Prostate gland (tissue), 2 donors: Measurements from ENCODE around the gene PKNOX2. TPM values are rescaled to one million over a fixed set of nuclear protein-coding genes. Genes with fewer than 3 reads are reported as not detected.
A peak's percentile ranks its signal among the peaks of the same experiment; 100 is the strongest.

Experiments used
- DNase-seq: peaks from one replicate; pipeline ENCODE4 v3.0.0-alpha.2; 2019; ENCODE audit warnings: low spot score
- H3K27ac ChIP-seq, 2 donors: fragments of 200-600 bp; sonication (generic); 2 replicates each; pipeline ENCODE4 v1.5.1; 2017 to 2019
- H3K27me3 ChIP-seq: fragments of 200-600 bp; sonication (generic); replicated peaks from 2 replicates; pipeline ENCODE4 v1.5.1; 2019; ENCODE audit not compliant: insufficient read depth
- H3K36me3 ChIP-seq, 2 donors: fragments of 200-600 bp; sonication (generic); 1 replicate in 1 of 2; 2 replicates in 1 of 2; pipeline versions ENCODE4 v1.5.1 to v1.8.1; 2017 to 2019
- H3K4me1 ChIP-seq: fragments of 200-600 bp; sonication (generic); replicated peaks from 2 replicates; pipeline ENCODE4 v1.5.1; 2019
- H3K4me3 ChIP-seq, 2 donors: fragments of 200-600 bp; sonication (generic); 2 replicates each; pipeline ENCODE4 v1.5.1; 2017 to 2019
- H3K9me3 ChIP-seq: fragments of 200-600 bp; sonication (generic); 2 replicates; pipeline ENCODE4 v1.5.1; 2017
- POLR2A ChIP-seq: fragments of 450-650 bp; IDR thresholded peaks from one replicate; pipeline ENCODE4 v1.6.1; 2016; ENCODE audit warnings: antibody characterized with exemption, mild to moderate bottlenecking
- POLR2AphosphoS5 ChIP-seq: sonication (generic); formaldehyde crosslinking; IDR thresholded peaks from one replicate; pipeline ENCODE4 v1.6.1; 2017; ENCODE audit warnings: antibody characterized with exemption
- WGBS: methylation state at CpG from one replicate; pipeline ENCODE4 v1.1.5; 2018; 5-methylcytosine and 5-hydroxymethylcytosine counted together
- intact Hi-C: fragments of 100-400 bp; cut with DNase I; formaldehyde crosslinking; loops from one replicate; pipeline ENCODE4 v1.14.2; 2022
- total RNA-seq, 2 donors: library from RNA; depleted of rRNA; stranded (reverse); fragments of >200 nt; gene quantifications; one replicate each; pipeline ENCODE4 v1.1.0, GENCODE V29; 2016
- TF ChIP-seq, protein P1 (sequence below), 4 experiments: fragments of 200-600 bp in 2 of 4; fragments of 450-650 bp in 2 of 4; sonication (generic) in 2 of 4; IDR thresholded peaks; 1 replicate in 3 of 4; 2 replicates in 1 of 4; pipeline ENCODE4 v1.5.1; 2016 to 2019; ENCODE audit warnings: antibody characterized with exemption in 4 of 4, mild to moderate bottlenecking in 2 of 4, moderate library complexity in 2 of 4

The PKNOX2 gene
- total RNA-seq, 2 donors from 2014 or later, result 12.3 to 14.7 TPM

GRCh38 chr11:125343718-125344131 lies 179.2 kb downstream of the PKNOX2 start:
- intact Hi-C loops, result loop anchor here (2.0 kb wide), 1 partner anchor 179 kb away; the partner anchor contains the start of gene PKNOX2
- no peaks in the 10 kb centered on the region for H3K9me3 ChIP-seq
- H3K36me3 ChIP-seq, result no peaks in the 10 kb centered on the region
- H3K4me3 ChIP-seq, result no peak overlapping the region
- H3K27me3 ChIP-seq, result no peaks in the 10 kb centered on the region
- WGBS, result 30% methylated on average over 13 of the region's 13 CpGs
- TF ChIP-seq, protein P1, sequence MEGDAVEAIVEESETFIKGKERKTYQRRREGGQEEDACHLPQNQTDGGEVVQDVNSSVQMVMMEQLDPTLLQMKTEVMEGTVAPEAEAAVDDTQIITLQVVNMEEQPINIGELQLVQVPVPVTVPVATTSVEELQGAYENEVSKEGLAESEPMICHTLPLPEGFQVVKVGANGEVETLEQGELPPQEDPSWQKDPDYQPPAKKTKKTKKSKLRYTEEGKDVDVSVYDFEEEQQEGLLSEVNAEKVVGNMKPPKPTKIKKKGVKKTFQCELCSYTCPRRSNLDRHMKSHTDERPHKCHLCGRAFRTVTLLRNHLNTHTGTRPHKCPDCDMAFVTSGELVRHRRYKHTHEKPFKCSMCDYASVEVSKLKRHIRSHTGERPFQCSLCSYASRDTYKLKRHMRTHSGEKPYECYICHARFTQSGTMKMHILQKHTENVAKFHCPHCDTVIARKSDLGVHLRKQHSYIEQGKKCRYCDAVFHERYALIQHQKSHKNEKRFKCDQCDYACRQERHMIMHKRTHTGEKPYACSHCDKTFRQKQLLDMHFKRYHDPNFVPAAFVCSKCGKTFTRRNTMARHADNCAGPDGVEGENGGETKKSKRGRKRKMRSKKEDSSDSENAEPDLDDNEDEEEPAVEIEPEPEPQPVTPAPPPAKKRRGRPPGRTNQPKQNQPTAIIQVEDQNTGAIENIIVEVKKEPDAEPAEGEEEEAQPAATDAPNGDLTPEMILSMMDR (IDR thresholded peaks at IDR 0.05), result no peak
- TF ChIP-seq POLR2AphosphoS5 (no peak), POLR2A (no peak)
- DNase-seq, result no peak
- peak overlapping the region; percentile 56 to 62 for H3K27ac ChIP-seq
- H3K4me1 ChIP-seq, result peaks cover 5% of the 10 kb centered on the region

GRCh38 chr11:125344846-125345420 lies 180.4 kb downstream of the PKNOX2 start:
- TF ChIP-seq POLR2AphosphoS5 (no peak), POLR2A (no peak)
- TF ChIP-seq, protein P1 (IDR thresholded peaks at IDR 0.05), result no peak
- Histone ChIP-seq H3K27me3 (no peaks in the 10 kb centered on the region), H3K4me1 (peaks cover 5% of the 10 kb centered on the region), H3K27ac (peak overlapping the region in 1 of 2 donors; percentile 21), H3K9me3 (no peaks in the 10 kb centered on the region), H3K4me3 (no peak overlapping the region), H3K36me3 (no peaks in the 10 kb centered on the region)
- WGBS, result 84% methylated on average over 4 of the region's 4 CpGs
- no peak for DNase-seq
- intact Hi-C loops, result loop anchor here (2.0 to 5.0 kb wide), 4 partner anchors 83 to 253 kb away; partner anchors contain the start of genes PKNOX2 and TMEM218

DNA sequence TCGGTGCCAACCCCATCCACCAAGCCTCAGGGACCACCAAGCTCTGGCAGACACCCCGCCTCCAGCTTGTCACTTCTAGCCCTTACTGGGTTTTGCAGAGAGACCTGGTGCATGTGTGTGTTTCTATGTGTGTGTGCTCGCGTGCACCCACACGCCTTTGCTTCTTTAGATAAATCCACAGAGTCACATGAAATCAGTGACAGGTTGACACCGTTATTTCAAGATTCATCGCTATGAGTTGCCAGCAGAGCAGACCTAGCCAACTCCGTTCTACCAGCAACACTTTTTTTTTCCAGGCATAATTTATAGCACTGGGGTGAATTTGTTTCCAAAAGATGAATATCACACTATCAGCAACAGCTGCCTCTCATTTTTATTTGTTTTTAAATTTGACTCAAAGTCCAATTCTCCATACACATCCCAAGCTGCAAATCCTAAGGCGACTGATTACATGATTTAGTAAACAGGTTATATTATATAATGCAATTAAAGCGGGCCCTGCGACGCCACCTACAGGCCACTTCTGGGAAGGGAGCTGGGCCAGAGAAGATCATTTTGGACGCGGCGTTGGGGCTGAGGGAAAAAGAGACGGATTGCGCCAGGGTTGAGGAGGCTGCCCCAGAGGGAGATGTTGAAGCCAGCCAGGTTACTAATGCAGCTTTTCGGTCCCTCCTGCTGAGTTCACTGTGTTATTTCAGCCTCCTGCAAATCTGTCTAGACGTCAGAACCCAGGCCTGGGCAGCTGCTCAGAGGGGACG lies 181.0 kb downstream of the PKNOX2 start:
- H3K36me3 ChIP-seq, result no peaks in the 10 kb centered on the region
- H3K4me1 ChIP-seq, result peaks cover 5% of the 10 kb centered on the region
- no peaks in the 10 kb centered on the region for H3K9me3 ChIP-seq
- H3K27ac ChIP-seq, result peak overlapping the region; percentile 21 to 46
- WGBS, result 21% methylated on average over 20 of the region's 20 CpGs
- H3K27me3 ChIP-seq, result no peaks in the 10 kb centered on the region
- H3K4me3 ChIP-seq, result no peak overlapping the region
- peak; percentile 62 for DNase-seq
- TF ChIP-seq, protein P1 (IDR thresholded peaks at IDR 0.05), result peak; percentile 80 to 92 (median 87)
- TF ChIP-seq POLR2A (no peak), POLR2AphosphoS5 (peak; percentile 83)
- intact Hi-C loops, result loop anchor here (2.0 to 5.0 kb wide), 4 partner anchors 83 to 253 kb away; partner anchors contain the start of genes PKNOX2 and TMEM218

DNA sequence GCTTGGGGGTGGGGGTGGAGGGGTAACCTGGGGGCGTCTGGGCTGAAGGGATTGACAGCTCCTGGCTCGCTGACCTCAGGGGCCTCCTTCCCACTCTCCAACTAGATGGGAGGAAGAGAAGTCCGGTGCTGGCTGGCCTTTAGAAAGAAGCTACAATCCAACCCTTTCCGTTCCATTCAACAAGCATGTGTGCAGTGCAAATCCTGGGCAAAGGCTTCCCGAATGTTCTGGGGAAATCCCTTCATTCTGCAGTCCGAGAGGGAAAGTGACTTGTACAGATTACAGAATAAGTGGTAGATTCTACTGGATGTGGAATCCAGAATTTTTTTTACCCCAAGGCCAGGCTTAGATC lies 181.6 kb downstream of the PKNOX2 start:
- no peak for TF ChIP-seq POLR2A
- TF ChIP-seq POLR2AphosphoS5, result no peak
- TF ChIP-seq, protein P1 (IDR thresholded peaks at IDR 0.05), result no peak
- H3K36me3 ChIP-seq, result no peaks in the 10 kb centered on the region
- H3K27ac ChIP-seq, result peak overlapping the region; percentile 21 to 46
- intact Hi-C loops, result loop anchor here (5.0 kb wide), 3 partner anchors 84 to 254 kb away; partner anchors contain the start of gene TMEM218
- H3K27me3 ChIP-seq, result no peaks in the 10 kb centered on the region
- WGBS, result 49% methylated on average over 6 of the region's 6 CpGs
- DNase-seq, result no peak
- no peak overlapping the region for H3K4me3 ChIP-seq
- no peaks in the 10 kb centered on the region for H3K9me3 ChIP-seq
- peaks cover 5% of the 10 kb centered on the region for H3K4me1 ChIP-seq
